GOT3 (cell line): Measurements from ENCODE around the gene CCDC91.

ENCODE experiments used
- DNase-seq: peaks from one replicate; lab custom pipeline; 2025; ENCODE audit warnings: mixed read lengths; lab: John Stamatoyannopoulos, UW

CCDC91 gene

DNA sequence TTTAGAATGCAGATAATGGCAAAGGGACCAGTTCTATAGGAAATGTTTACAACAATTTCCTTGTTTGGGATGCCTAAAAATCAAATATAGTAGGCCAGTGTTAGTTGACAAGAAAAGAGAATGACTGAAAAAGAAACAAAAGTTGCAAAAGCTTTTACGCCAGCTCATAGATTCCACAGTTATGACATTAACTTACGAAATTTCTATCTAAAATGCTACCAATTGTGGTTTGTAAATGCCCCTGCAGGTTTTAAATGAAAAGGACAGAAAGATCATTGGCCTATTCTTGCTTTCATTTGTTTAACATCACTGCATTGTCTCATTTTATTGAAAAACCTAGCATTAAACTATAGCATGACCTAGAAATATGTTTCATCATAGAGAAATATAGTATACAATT is 345.8 kb downstream of the CCDC91 start:
- no peak for DNase-seq

DNA sequence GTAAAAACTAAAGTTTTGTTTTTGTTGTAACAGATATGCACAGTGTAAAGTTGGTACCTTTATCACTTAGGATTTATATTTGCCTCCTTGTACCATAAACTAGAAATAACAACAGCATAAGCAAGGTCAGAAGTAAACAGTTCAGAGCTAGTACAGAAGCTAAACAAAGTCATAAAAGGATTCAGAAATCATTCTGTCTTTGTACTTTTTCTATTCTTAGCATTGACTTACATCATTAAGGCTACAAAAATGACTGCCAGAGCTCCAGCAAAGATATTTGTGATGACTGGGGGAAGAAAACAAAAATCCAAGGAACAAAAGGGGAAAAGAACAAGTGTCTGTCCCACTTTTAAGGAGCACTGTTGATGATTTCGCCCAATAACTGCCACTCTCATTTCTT is 347.2 kb downstream of the CCDC91 start:
- DNase-seq, result no peak

DNA sequence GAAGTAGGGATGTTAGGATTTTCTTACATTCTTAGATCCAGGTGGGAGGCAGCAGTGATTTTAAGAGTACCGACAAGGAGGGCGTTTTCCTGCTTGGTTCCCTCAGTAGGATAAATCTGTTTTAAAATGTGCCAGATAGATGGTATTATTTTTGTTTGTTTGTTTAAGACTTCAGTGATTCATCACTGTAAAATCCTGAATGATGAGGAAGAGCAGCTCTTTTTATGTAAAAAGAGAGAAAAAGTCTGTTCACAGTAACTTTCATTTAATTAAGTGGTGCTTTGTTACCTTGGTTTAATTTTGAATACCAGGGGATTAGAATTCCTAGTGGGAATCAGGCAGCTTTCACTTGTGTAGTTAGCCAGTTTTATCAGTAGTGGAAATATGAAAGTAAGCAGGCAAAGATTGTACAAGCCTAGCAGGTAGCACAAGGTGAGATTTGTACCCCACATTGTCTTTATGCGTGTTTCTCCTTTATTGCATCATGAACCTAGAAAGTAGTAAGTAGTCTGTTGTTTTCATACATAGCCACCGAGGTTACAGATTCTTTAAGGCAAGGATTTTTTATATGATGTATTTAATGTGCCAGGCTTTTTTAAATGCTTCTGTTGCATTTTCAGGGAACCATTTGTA is 349.6 kb downstream of the CCDC91 start:
- no peak for DNase-seq

DNA sequence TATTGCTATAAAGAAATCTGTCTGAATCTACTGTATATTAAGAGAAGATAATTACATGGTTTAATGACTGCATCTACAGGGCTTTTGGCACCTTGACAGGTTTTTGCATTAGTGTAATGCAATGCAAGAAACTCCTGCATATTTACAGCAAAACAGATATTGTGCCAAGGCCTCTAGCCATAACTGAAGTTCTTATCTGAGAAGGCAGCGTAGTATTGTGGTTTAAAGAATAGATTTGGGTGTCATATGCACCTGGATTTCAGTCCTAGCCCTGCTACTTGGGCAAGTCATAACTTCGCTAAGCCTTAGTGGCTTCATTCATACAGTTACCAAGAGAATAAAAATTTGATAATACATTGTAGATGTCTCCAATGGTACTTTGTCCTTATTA is 350.1 kb downstream of the CCDC91 start:
- no peak for DNase-seq

DNA sequence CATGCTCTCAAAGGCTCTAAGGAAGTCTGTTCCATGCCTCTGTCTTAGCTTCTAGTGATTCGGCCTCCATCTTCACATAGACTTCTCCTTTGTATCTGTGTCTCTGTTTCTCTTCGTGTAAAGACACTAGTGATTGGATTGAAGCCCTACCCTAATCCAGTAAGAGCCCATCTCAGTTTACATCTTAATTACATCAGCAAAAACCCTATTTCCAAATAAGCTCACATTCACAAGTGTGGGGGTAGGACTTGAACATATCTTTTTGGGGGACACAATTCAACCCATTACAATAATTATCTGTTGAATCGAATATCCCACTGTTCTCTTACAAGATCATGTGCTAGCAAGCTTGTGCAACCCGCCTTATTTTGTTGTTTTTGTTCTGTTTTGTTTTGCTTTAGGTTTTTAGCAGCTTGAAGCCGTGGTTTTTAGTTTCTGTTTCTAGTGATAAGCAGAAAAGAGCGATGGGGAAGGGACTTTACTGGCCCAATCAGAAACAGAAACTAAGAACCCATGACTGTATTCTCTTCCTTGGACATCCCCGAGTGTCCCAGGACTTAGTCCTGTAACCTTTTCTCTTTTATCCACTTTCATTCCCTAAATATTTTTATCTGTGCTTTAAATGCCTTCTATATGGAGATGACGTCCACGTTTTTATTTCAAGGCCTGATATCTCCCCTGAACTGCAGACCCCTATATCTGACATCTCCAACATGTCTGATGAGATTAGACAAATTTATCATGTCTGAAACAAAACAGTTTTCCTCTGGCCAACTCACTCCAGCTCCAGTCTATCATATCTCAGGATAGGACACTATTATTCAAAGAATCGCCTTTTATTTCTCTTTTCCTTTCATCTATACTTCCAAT is 353.0 kb downstream of the CCDC91 start:
- DNase-seq, result no peak

DNA sequence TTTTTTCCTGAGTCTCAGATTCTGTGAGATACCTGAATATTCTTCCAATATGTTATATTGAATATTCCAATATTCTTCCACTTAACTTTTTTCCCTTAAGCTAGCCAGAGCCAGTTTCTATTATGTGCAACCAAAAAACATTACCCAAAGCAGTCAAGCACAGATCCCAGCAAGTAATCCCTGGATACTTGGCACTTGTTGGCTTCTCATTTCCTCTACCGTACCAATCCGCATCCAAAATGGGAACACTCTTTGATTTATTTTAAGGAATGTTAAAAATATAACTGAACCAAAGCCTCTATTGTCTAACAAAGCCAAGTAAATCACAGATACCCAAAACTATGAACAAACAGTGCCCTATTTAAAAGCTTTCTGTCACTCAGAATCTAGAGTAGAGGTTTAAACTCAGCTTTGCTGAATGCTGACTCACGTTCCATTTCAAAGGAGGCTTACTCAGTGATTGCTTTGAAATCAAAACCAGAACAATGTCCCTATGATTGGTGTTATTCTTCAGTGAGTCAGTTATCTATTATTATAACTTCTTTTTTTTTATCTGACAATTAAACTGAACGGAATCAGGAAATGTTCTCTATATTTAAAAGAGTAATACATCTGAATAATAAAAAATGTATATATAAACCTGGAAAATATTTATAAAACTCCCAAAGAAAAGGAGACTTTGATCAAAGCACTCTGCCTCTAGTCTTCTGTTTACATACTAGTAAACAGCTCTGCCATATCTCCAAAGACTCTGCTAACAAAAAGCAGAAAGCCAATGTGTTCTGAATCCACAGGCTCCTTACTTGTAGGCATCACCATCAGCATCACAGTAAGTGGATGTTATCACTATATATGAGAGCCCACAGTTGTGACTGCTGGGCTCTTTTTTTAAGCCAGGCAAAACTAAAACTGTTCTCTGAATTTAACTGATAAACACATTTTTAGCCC is 360.8 kb downstream of the CCDC91 start:
- DNase-seq, result no peak

DNA sequence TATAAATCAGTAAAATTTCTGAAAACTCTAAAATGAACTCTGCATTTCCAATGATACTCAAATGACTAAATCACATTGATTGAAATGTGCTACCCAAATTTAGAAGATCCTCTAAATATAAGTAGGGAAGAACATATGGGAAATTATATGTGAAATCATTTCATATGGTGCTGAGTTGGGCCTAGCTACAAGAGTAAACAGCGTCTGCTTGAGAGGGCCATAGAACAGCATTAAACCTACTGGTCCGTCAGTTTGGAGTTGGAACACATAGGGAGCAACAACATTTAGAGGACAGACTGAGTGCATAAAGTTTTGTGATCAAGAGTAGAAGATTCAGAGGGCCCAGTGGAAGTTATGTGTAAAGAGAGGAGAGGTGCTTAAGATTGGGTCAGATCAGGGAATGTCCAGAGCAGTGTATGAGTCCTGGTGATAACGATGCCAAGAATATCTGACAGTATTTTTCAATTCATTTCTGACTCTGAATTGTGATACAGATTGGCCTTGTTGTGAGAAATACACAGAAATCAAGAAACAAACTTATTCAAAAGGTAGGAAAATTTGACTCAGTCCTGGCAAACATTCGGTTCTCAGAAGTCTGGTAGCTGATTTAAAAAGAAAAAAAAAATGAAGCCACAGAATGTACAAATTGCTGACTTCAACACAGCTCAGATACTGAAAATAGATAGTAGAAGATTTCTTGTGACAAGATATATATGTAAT is 362.2 kb downstream of the CCDC91 start:
- no peak for DNase-seq

DNA sequence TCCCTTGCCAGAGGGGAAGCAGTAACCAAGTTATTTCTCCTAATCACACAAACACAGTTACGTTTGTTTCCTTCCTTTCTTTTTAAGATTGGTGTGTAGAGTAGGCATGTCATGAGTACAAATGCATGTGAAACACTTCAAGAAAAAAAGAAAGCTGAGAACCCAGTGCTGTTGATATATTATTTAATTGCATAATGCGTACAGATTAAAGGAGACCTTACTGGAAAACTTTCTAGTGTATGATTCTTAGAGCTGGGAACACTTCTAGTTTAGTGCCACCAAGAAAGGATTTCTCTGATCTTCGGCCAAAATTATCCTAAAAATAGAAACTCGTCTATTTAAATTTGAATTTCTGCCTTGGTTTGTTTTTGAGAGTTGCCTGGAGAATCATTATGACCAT is 365.5 kb downstream of the CCDC91 start:
- DNase-seq, result no peak

DNA sequence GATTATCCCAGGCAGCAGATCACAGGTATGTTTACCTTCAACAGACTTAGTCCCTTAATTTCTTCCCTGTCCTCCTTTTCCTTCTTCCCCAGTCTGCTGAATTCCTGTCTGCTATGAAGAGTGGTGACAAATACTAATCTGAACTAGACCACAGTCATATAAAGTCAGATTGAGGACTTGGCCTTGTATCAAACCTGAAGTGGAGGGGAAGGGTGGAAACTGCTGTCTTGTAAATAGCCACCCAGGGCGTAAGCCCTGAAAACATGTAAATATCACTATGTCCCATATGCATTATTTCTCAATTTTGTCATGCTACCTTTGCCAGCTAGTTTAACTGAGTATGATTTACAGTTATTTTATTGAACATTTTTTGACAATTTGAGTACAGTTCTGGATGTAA is 368.0 kb downstream of the CCDC91 start:
- no peak for DNase-seq

DNA sequence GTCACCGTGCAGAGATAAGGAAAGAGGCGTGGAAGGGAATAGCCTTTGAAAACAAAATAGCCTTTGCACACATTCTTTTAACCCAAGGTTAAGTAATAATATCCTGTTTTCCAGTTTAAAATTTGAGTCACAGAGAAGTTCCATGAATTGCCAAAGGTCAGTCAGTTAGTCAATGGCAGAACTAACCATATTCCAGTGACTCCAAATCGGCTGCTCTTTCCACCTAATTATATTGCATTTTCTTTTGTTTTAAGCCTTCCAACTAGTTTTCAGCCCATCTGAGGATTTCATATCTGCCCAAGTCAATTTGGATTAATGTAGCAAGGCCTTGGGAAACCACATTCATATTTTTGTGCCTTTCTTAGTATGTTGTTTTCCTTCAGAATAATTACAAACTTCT is 373.0 kb downstream of the CCDC91 start:
- no peak for DNase-seq

DNA sequence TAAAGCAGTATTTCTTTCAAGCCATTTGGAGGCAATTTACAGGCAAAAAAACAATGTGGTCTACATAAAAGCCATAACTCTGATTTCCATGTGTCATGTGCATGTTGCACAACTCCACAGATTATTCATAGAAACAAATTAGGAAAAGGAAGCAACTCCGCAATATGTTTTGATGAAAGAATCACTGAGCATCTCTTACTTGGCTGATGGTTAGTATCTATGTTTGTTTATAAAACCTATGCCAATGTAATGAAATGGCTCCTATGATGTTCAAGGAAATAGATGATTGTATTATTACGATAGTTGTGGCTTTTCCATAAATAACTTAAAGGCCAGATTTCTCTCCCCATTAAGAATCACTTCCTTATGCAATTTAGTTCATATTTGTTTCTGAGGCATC is 373.7 kb downstream of the CCDC91 start:
- DNase-seq, result no peak

DNA sequence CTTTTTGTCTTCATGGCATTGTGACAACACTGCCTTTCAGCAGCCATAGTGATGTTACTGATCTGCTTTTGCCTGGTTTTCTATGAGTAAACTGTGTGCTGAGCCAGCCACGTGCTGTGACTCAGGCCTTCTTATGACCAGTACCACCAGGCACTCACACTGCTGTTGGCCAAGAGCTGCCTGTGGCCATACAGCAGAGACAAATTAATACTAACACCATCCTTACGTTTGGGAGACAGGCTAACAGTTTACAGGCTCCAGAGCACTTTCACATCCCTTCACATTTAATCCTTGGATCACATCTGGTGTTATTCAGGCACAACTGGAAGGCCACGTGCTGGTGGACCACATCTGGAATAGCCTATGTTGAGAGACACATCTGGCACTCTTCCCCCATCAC is 377.9 kb downstream of the CCDC91 start:
- DNase-seq, result peak; percentile 11

DNA sequence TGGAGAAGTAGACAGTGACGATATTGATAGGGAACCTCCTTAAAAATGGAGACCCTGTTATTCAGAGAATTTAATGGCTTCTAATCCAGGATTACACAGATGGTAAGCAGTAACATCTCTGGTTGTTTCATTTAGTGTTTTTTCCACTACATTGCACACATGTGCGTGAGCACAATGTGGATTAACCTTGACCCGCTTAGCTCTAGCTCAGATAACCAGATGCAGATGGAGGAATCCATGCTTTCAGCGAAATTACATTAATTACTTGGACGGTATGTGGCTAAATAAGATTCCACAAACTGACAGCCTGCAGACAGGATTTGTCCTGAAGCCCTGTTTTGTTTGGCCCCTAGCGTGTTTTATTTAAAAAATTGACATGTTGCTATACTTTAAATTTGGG is 378.4 kb downstream of the CCDC91 start:
- DNase-seq, result no peak

DNA sequence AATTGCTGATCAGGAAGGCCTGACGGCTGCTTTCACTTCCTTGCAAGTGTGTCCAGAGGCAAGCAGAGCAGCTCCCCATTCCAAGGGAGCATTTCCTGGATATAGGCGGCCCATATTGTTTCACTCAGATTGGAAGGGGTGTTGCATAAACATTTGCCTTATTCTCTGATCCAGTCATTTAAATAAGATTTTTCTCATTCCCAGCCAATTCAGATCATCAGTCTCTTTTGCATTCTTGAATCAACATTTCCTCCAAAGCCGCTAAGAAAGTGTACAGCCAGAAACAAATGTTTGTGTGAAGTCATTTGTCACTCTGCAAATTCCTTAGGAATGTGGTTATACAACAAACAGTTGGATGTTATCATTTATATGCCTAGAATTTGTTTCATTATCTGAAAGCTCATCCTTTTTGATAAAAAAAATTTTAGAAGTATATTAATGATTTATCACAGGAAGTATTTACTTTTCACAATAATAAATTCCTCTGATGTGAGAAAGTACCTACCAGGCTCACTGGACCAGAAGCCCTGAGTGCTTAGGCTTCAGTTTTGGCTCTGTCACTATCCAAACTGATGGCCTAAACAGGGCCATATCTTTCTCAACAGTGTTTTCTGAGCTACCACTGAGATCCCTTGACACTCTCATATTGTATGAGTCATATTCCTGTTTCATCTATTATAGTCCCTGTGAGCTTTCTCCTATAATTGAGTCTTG is 379.6 kb downstream of the CCDC91 start:
- DNase-seq, result no peak

DNA sequence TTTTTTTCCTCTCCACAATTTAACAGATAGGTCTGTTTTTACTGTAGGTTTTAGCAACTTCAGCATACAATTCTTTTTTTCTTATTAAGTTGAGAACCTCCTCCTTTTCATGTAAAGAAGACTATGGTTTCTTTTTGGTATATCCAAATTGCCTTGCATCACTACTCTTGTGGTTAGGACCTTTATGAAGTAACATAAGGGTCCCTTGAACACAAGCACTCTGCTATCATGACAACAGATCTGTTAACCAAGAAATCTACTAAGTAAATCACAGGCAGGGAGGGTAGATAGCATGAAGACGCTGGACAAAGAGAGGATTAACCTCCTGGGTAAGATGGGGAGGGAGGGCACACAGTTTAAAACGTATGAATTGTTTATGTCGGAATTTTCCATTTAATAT is 380.6 kb downstream of the CCDC91 start:
- DNase-seq, result no peak

DNA sequence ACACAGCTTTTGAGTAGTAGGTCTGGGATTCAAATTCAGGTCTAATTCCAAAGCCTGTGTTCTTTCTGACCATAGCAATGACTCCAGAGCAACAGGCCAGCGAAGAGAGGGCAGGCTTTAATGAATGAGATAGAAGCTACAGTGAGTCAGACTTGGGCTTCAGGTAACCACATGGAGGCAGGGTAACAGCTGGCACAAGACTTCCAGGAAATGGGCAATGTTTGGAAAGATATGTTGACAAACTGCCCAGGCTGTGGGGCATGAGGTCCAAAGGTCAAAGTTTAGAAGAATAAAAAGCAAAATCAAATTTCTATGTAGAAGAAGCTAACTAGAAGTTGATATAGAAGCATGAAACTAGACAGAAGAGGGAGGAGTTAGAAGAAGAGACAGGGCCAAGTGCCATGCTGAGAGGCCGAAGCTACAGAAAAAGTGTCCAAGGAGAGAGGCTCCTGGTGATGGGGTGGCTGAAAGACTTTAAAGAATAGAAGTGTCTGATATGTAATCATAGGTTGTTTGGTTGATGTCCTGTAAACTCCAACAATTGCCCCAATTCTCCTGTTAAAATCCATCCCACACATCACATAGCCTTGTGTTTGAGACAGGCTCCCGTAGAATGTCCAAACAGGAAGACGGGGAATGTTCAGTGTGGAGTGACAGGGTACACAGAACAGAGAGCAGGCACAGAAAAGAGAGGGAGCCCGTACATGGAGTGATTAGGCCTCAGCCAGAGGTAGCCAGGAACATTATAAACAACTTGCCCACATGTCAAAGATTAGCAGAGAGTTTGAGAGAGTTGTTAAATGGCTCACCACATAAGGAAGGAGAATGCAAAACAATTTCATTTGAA is 384.7 kb downstream of the CCDC91 start:
- DNase-seq, result no peak

DNA sequence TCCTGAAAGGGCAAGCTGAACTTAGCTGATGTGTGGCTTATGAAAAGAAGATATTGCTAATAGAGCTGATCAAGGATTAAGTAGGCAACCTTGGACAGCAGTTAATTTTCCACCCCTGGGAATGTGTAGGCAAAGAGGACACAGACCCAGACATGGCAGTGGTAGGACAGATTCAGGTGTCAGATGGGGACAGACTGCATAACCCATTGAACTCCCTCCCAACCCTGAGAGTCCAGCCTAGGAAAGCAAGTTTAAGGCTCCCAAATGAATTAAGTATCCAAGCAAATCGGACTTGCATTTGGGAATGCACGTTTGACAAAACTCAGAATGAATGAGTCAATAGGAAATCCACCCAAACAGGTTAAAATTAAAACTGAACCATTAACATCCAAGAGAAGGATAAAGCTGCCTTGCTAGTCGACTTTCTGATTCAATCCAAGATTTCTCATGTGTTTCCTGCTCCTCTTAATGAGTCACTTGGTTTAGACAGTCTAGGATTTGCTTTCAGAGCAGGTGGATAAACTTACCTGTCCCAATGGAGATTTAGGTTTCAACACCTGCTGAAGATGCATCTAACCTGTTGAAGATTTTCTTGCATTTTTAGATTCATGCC is 385.4 kb downstream of the CCDC91 start:
- DNase-seq, result no peak

DNA sequence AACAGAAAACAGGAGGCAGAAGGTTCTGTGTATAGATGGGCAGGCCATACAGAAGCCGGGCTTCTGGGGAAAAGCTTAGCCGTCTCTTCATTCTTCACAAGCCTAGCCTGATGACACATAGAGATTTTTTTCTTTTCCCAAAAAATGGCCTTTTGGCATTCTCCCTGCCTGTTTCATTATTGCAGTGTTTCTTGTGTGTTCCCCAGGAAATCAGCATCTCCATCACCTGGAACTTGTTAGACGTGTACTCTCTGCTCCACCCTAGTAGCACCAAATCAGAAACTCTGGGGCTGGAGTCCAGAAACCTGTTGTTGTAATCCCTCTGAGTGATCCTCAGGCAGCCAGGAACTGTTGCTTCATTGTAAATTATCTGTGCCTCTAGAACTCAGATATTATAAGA is 388.1 kb downstream of the CCDC91 start:
- no peak for DNase-seq

DNA sequence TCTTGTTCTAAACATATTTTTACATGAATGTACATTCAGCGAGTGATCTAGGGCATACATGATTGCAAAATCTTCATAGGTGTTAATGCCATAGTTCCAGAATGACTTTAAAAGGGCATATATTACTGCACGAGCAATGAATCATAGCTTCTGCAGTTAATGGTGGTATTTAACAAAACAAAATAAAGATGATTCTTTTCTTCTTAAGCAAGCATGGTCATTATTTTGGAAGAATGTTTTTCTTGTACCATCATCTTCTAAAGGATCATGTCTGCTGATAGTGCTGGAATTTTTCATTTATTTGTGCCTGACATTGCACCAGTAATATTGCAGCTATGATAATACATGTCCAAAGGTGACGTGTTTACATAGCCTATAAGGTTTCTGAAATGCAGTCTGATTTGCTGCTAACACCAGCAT is 388.6 kb downstream of the CCDC91 start:
- DNase-seq, result no peak
